Mesenchymal stem cell (in vitro differentiated cells and primary cell): ENCODE data around the gene FCHO1.

Experiments
- DNase-seq: peaks from one replicate; pipeline ENCODE4 v3.0.0-alpha.2; 2013
- H2AFZ ChIP-seq: one replicate; pipeline ENCODE4 v1.6.1; 2013; ENCODE audit warnings: low read depth, mild to moderate bottlenecking, control low read depth, inconsistent platforms, low read length, moderate library complexity
- H2AK5ac ChIP-seq: 2 replicates; pipeline ENCODE4 v1.6.1; 2013; ENCODE audit warnings: low read length, moderate library complexity, mild to moderate bottlenecking, inconsistent platforms; ENCODE audit not compliant: severe bottlenecking
- H2BK120ac ChIP-seq: one replicate; pipeline ENCODE4 v1.6.1; 2013; ENCODE audit warnings: low read depth, mild to moderate bottlenecking, inconsistent platforms, low read length, moderate library complexity
- H2BK12ac ChIP-seq, 2 experiments: one replicate each; pipeline ENCODE4 v1.6.1; 2013; ENCODE audit warnings: inconsistent platforms in 2 of 2, low read length in 2 of 2, mild to moderate bottlenecking in 2 of 2, moderate library complexity in 2 of 2, control low read depth in 1 of 2
- H2BK15ac ChIP-seq: one replicate; pipeline ENCODE4 v1.6.1; 2013; ENCODE audit warnings: mild to moderate bottlenecking, low read depth, inconsistent platforms; ENCODE audit not compliant: poor library complexity, severe bottlenecking
- H2BK5ac ChIP-seq: 2 replicates; pipeline ENCODE4 v1.6.1; 2013; ENCODE audit warnings: low read depth, mild to moderate bottlenecking, low read length, control low read depth, inconsistent platforms; ENCODE audit not compliant: poor library complexity, severe bottlenecking
- H3K14ac ChIP-seq, 2 experiments: one replicate each; pipeline ENCODE4 v1.6.1; 2013; ENCODE audit warnings: inconsistent platforms in 2 of 2, low read length in 2 of 2, control low read depth in 1 of 2, mild to moderate bottlenecking in 1 of 2, moderate library complexity in 1 of 2
- H3K18ac ChIP-seq, 2 experiments: one replicate each; pipeline ENCODE4 v1.6.1; 2013; ENCODE audit warnings: inconsistent platforms in 2 of 2, low read length in 2 of 2, control low read depth in 1 of 2, low read depth in 1 of 2, mild to moderate bottlenecking in 1 of 2
- H3K23ac ChIP-seq, 2 experiments: one replicate each; pipeline ENCODE4 v1.6.1; 2013; ENCODE audit warnings: inconsistent platforms in 2 of 2, low read length in 2 of 2, mild to moderate bottlenecking in 2 of 2, moderate library complexity in 2 of 2, control low read depth in 1 of 2
- H3K27ac ChIP-seq: 2 replicates; pipeline ENCODE4 v1.5.1; 2013; ENCODE audit warnings: mild to moderate bottlenecking, moderate library complexity, low read length, control low read depth, inconsistent platforms; ENCODE audit not compliant: poor library complexity, severe bottlenecking
- H3K27me3 ChIP-seq, 2 experiments: 2 replicates each; pipeline versions ENCODE4 v1.6.1 to v1.7.0; 2013; ENCODE audit warnings: low read length in 2 of 2, mild to moderate bottlenecking in 2 of 2, moderate library complexity in 2 of 2, control low read depth in 1 of 2, inconsistent platforms in 1 of 2; ENCODE audit not compliant: control insufficient read depth in 1 of 2, insufficient read depth in 1 of 2
- H3K36me3 ChIP-seq, 2 experiments: 2 replicates each; pipeline versions ENCODE4 v1.6.1 to v1.7.0; 2013; ENCODE audit warnings: low read length in 2 of 2, control low read depth in 1 of 2, inconsistent platforms in 1 of 2, low read depth in 1 of 2, mild to moderate bottlenecking in 1 of 2; ENCODE audit not compliant: insufficient read depth in 2 of 2, control insufficient read depth in 1 of 2
- H3K4ac ChIP-seq, 2 experiments: one replicate each; pipeline ENCODE4 v1.6.1; 2013; ENCODE audit warnings: inconsistent platforms in 2 of 2, low read length in 2 of 2, mild to moderate bottlenecking in 2 of 2, moderate library complexity in 2 of 2, control low read depth in 1 of 2, low read depth in 1 of 2
- H3K4me1 ChIP-seq: 2 replicates; pipeline ENCODE4 v1.6.1; 2013; ENCODE audit warnings: low read depth, low read length, control low read depth; ENCODE audit not compliant: control insufficient read depth, insufficient read depth
- H3K4me2 ChIP-seq: 2 replicates; pipeline ENCODE4 v1.6.1; 2013; ENCODE audit warnings: low read length, mild to moderate bottlenecking, inconsistent platforms; ENCODE audit not compliant: poor library complexity, severe bottlenecking
- H3K4me3 ChIP-seq, 2 experiments: 2 replicates each; pipeline versions ENCODE4 v1.5.1 to v1.7.0; 2013; ENCODE audit warnings: low read length in 2 of 2, mild to moderate bottlenecking in 2 of 2, control low read depth in 1 of 2, low read depth in 1 of 2; ENCODE audit not compliant: insufficient read depth in 1 of 2
- H3K79me1 ChIP-seq: replicated peaks from 2 replicates; pipeline ENCODE4 v1.6.1; 2013; ENCODE audit warnings: mild to moderate bottlenecking, control low read depth, low read length, inconsistent platforms; ENCODE audit not compliant: poor library complexity, severe bottlenecking
- H3K9ac ChIP-seq: 2 replicates; pipeline ENCODE4 v1.7.0; 2013; ENCODE audit warnings: mild to moderate bottlenecking, low read length, moderate library complexity
- H3K9me3 ChIP-seq: 2 replicates; pipeline ENCODE4 v1.7.0; 2013; ENCODE audit warnings: mild to moderate bottlenecking, low read length; ENCODE audit not compliant: control insufficient read depth
- H4K8ac ChIP-seq: one replicate; pipeline ENCODE4 v1.6.1; 2013; ENCODE audit warnings: inconsistent platforms, mild to moderate bottlenecking, low read length, moderate library complexity
- H4K91ac ChIP-seq: one replicate; pipeline ENCODE4 v1.6.1; 2013; ENCODE audit warnings: mild to moderate bottlenecking, low read length, inconsistent platforms
- WGBS: methylation state at CpG from one replicate; pipeline ENCODE4 v1.1.7; 2013; ENCODE audit warnings: mixed read lengths; 5-methylcytosine and 5-hydroxymethylcytosine counted together

The FCHO1 gene

DNA sequence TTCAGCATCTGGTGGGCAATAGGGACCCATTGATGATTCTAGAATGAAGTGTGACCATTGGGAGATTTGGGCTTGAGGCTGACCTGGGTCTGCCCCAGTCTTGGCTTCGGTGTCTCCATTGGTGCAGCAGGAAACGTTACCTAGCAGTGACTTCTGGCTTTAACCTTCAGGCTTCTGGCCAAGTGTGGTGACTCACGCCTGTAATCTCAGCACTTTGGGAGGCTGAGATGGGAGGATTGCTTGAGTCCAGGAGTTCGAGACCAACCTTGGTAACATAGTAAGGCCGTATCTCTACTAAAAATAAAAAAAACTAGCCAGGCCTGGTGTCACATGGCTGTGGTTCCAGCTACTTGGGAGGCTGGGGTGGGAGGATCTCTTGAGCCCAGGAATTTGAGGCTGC is 7.2 kb downstream of the FCHO1 start:
- no peak overlapping the region for H2BK120ac ChIP-seq
- no peak overlapping the region for H3K18ac ChIP-seq
- H2BK15ac ChIP-seq: no peak overlapping the region
- no peaks in the 10 kb centered on the region for H3K36me3 ChIP-seq
- DNase-seq: no peak
- H3K4me2 ChIP-seq: no peak overlapping the region
- H3K4me3 ChIP-seq: no peak overlapping the region
- H2BK12ac ChIP-seq: no peak overlapping the region
- no peak overlapping the region for H3K27ac ChIP-seq
- no peak overlapping the region for H3K9ac ChIP-seq
- no peak overlapping the region for H2AFZ ChIP-seq
- no peaks in the 10 kb centered on the region for H3K9me3 ChIP-seq
- H3K14ac ChIP-seq: no peak overlapping the region
- no peak overlapping the region for H2BK5ac ChIP-seq
- no peak overlapping the region for H2AK5ac ChIP-seq
- no peak overlapping the region for H4K91ac ChIP-seq
- no peak overlapping the region for H3K4ac ChIP-seq
- H4K8ac ChIP-seq: no peak overlapping the region
- whole genome bisulfite sequencing: 65% methylated on average over 3 of the region's 5 CpGs
- no peaks in the 10 kb centered on the region for H3K79me1 ChIP-seq
- no peaks in the 10 kb centered on the region for H3K27me3 ChIP-seq
- no peak overlapping the region for H3K23ac ChIP-seq
- H3K4me1 ChIP-seq: peaks cover 10% of the 10 kb centered on the region

DNA sequence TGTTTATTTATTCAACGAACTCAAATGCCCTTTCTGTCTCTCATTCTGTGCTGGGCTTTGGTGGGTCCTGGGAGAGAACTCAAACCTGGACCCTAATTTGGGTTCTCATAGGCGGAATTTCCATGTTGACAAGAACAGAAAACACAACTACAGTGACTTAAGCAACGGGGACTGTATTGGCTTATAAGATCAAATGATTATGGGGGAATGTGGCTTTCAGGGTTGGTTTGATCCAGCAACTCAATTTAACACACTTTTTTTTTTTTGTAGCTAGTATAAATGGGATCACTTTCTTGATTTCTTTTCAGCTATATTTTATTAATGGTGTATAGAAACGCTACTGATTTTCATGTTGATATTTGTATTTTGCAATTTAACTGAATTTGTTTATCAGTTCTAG is 9.9 kb downstream of the FCHO1 start:
- no peak overlapping the region for H2BK12ac ChIP-seq
- no peak overlapping the region for H3K18ac ChIP-seq
- H3K27me3 ChIP-seq: no peaks in the 10 kb centered on the region
- H3K9ac ChIP-seq: no peak overlapping the region
- no peak overlapping the region for H2BK15ac ChIP-seq
- H2BK5ac ChIP-seq: no peak overlapping the region
- no peaks in the 10 kb centered on the region for H3K9me3 ChIP-seq
- no peak overlapping the region for H2AFZ ChIP-seq
- H3K79me1 ChIP-seq: no peaks in the 10 kb centered on the region
- no peak overlapping the region for H4K91ac ChIP-seq
- H3K23ac ChIP-seq: no peak overlapping the region
- no peak overlapping the region for H3K14ac ChIP-seq
- H4K8ac ChIP-seq: no peak overlapping the region
- DNase-seq: no peak
- no peak overlapping the region for H2BK120ac ChIP-seq
- WGBS: 93% methylated on average over 2 of the region's 4 CpGs
- no peak overlapping the region for H3K27ac ChIP-seq
- no peaks in the 10 kb centered on the region for H3K36me3 ChIP-seq
- H3K4me2 ChIP-seq: no peak overlapping the region
- no peak overlapping the region for H2AK5ac ChIP-seq
- H3K4me3 ChIP-seq: no peak overlapping the region
- H3K4ac ChIP-seq: no peak overlapping the region
- H3K4me1 ChIP-seq: peaks cover 6% of the 10 kb centered on the region

DNA sequence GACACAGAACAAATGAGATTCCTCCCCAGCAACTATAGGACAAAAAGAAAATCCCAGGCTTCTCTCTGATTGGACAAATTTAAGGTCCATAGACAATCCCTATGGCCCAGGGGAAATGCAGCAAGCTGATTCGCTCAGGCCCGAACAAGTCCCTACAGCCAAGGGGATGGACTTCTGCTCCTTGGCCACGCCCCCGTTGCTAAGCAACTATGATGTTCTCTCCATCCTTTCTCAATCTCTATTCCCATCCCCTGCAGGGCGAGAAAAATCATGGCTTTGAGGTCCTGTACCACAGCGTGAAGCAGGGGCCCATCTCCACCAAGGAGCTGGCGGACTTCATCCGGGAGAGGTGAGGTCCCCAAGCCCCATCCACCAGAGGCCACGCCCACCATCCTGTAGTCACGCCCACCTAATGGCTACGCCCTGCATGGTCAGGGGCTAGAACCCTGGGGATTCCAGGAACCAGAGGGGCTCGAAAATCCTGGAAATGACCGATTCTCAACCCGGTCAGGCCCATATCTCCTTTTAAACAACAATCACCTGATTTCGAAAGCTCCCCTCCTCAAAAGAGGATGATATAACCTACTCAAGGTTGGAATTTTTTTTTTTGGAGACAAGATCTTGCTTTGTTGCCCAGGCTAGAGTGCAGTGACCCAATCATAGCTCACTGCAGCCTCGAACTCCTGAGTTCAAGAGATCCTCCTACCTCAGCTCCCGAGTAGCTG is 11.4 kb downstream of the FCHO1 start:
- H2AK5ac ChIP-seq: no peak overlapping the region
- no peaks in the 10 kb centered on the region for H3K27me3 ChIP-seq
- WGBS: 51% methylated on average over 17 of the region's 17 CpGs

DNA sequence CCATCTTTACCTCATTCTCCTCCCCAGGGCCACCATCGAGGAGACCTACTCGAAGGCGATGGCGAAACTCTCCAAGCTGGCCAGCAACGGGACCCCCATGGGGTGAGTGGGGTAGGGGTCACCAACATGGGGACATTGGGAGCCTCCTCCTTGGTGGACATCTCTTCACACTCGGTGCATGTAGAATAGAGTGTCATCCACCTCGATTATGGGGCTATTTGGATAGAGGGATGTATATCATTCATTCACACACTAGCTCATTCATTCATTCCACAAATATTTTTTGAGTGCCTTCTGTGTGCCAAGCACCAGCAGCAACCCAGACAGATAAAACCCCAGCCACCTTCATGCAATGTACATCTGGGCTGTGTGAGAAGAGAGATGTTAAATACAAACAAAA is 13.1 kb downstream of the FCHO1 start:
- Histone ChIP-seq H3K18ac (no peak overlapping the region), H3K23ac (no peak overlapping the region), H3K4me1 (peaks cover 8% of the 10 kb centered on the region), H2BK5ac (no peak overlapping the region), H2BK12ac (no peak overlapping the region), H3K4me3 (no peak overlapping the region), H3K27me3 (no peaks in the 10 kb centered on the region), H3K14ac (no peak overlapping the region), H3K79me1 (no peaks in the 10 kb centered on the region), H2AK5ac (no peak overlapping the region), H2BK120ac (no peak overlapping the region), H3K36me3 (no peaks in the 10 kb centered on the region), H3K4ac (no peak overlapping the region), H2BK15ac (no peak overlapping the region), H2AFZ (no peak overlapping the region), H3K9me3 (no peaks in the 10 kb centered on the region), H4K91ac (no peak overlapping the region), H4K8ac (no peak overlapping the region), H3K27ac (no peak overlapping the region), H3K4me2 (no peak overlapping the region), H3K9ac (no peak overlapping the region)
- no peak for DNase-seq
- WGBS: 92% methylated on average over 5 of the region's 7 CpGs

More for the DNA sequence above, 11.4 kb downstream of the FCHO1 start:
- H3K9me3 ChIP-seq: no peaks in the 10 kb centered on the region
- no peak overlapping the region for H3K18ac ChIP-seq
- no peak overlapping the region for H2BK5ac ChIP-seq
- H2BK12ac ChIP-seq: no peak overlapping the region
- H3K4me2 ChIP-seq: no peak overlapping the region
- H4K8ac ChIP-seq: no peak overlapping the region
- no peak overlapping the region for H2BK15ac ChIP-seq
- H3K23ac ChIP-seq: no peak overlapping the region
- no peaks in the 10 kb centered on the region for H3K79me1 ChIP-seq
- H3K27ac ChIP-seq: no peak overlapping the region
- no peaks in the 10 kb centered on the region for H3K36me3 ChIP-seq
- no peak overlapping the region for H2AFZ ChIP-seq
- no peak overlapping the region for H3K9ac ChIP-seq
- H3K4ac ChIP-seq: no peak overlapping the region
- no peak overlapping the region for H4K91ac ChIP-seq
- H3K4me1 ChIP-seq: peaks cover 8% of the 10 kb centered on the region
- H3K4me3 ChIP-seq: no peak overlapping the region
- no peak overlapping the region for H2BK120ac ChIP-seq
- DNase-seq: peak; percentile 73
- no peak overlapping the region for H3K14ac ChIP-seq
